Heart left ventricle (tissue), 13 donors: ENCODE data around the gene LRRTM4.

ENCODE experiments used
- CTCF ChIP-seq, 12 donors: fragments of 200-600 bp; sonication (generic) in 4 of 12; IDR thresholded peaks; one replicate each; pipeline versions ENCODE4 v1.5.0 to v1.8.0; 2018 to 2022; ENCODE audit warnings: antibody characterized with exemption in 12 of 12, mild to moderate bottlenecking in 5 of 12
- POLR2A ChIP-seq, 2 donors: fragments of 450-650 bp; IDR thresholded peaks; one replicate each; pipeline ENCODE4 v1.6.1; 2017; ENCODE audit warnings: antibody characterized with exemption in 2 of 2, mild to moderate bottlenecking in 2 of 2, moderate library complexity in 2 of 2
- donor health status: ischemic (EF 13 %, LVEDD 7.1; RV severe dilation, severe dysfunction).
- donor health status: DM: no; HTN: yes; CAD: no.
- donor health status: DM: no; HTN: no; CAD: no.
- donor health status: ischemic (EF 25% LVEDD 6.9; RV normal size, moderate dysfunction).
- donor health status: ischemic (EF 25% LVEDD 5.7; RV mildly dilated, moderate dysfunction).
- donor health status: ischemic (EF 35%, LVEDD 5.7; RV mildly dilated, moderate dysfunction).
- donor health status: nonischemic (EF 11% LVEDD 7.7; RV severe dilation, severe dysfunction).
- donor health status: DM: yes; HTN: yes; CAD: no.
- donor health status: PGD.
- donor health status: ischemic (EF 29% LVEDD 5.4; RV normal size, mild dysfunction).
- donor health status: nonischemic (EF 23%, LVEDD 6.1; RV moderate dilation, normal function).

DNA sequence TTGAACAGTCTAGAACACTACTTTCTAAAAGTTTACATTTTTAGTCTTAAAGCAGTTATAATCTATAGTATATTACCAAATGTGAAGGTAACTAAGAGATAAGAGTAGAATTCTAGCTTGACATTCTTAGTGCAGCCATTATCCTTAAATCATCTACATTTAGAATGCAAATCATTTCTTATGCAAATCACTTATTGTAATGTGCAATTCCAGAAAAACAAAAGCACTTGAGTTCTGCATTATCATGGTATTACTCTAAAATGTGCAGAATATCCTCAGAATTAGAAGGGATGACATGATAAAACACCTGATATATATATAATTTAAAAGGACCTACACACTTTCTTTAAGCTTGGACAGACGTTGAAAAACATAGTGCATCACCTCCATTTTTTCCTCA lies 712 bp upstream of the LRRTM4 start:
- TF ChIP-seq CTCF (IDR thresholded peaks at IDR 0.05) (no peak), POLR2A (IDR thresholded peaks at IDR 0.05) (no peak)
